Mucosa of stomach (tissue), 1 donor: ENCODE measurements around the gene HENMT1.

ENCODE experiments used
- H3K27me3 ChIP-seq: one replicate; pipeline ENCODE4 v1.7.0; 2013; ENCODE audit warnings: mild to moderate bottlenecking, low read length; ENCODE audit not compliant: control insufficient read depth, insufficient read depth
- H3K36me3 ChIP-seq: one replicate; pipeline ENCODE4 v1.7.0; 2013; ENCODE audit warnings: low read length; ENCODE audit not compliant: control insufficient read depth, insufficient read depth
- H3K4me1 ChIP-seq: one replicate; pipeline ENCODE4 v1.7.0; 2013; ENCODE audit warnings: mild to moderate bottlenecking, low read length; ENCODE audit not compliant: control insufficient read depth, insufficient read depth
- H3K4me3 ChIP-seq: one replicate; pipeline ENCODE4 v1.7.0; 2013; ENCODE audit warnings: low read length
- H3K9ac ChIP-seq: one replicate; pipeline ENCODE4 v1.7.0; 2013; ENCODE audit warnings: mild to moderate bottlenecking, low read length, moderate library complexity
- H3K9me3 ChIP-seq: one replicate; pipeline ENCODE4 v1.7.0; 2013; ENCODE audit warnings: mild to moderate bottlenecking, low read length, moderate library complexity; ENCODE audit not compliant: control insufficient read depth
- donor health status: Pancreatic carcinoma.

The HENMT1 gene

GRCh38 chr1:108612496-108612895 lies 48.4 kb downstream of the HENMT1 start:
- no peaks in the 10 kb centered on the region for H3K9me3 ChIP-seq

GRCh38 chr1:108611984-108612383 lies 48.9 kb downstream of the HENMT1 start:
- H3K27me3 ChIP-seq, result no peaks in the 10 kb centered on the region
- H3K4me3 ChIP-seq, result no peak overlapping the region
- no peaks in the 10 kb centered on the region for H3K4me1 ChIP-seq
- no peaks in the 10 kb centered on the region for H3K9me3 ChIP-seq
- peaks cover 4% of the 10 kb centered on the region for H3K36me3 ChIP-seq
- no peak overlapping the region for H3K9ac ChIP-seq

More at GRCh38 chr1:108612496-108612895, 48.4 kb downstream of the HENMT1 start:
- Histone ChIP-seq H3K36me3 (peaks cover 8% of the 10 kb centered on the region), H3K4me1 (no peaks in the 10 kb centered on the region), H3K9ac (no peak overlapping the region), H3K4me3 (no peak overlapping the region), H3K27me3 (no peaks in the 10 kb centered on the region)

DNA sequence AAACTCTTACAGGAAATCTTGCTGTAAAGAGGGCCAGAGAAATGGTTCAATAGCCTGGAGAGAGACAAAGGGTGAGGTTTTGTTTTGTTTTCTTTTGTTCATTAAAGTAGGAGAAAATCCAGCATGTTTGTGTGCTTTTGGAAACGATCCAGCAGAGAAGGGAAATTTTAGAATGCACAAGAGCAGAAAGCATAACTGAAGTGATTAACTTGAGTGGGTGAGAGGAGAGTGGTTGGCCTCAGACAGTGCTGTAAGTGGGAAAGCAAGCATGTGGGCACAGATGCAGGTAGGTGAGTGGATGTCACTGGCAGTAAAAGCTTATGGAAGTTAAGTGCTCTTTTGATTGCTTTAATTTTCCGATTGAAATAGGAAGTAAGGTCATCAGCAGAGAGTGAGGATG lies 50.8 kb downstream of the HENMT1 start:
- Histone ChIP-seq H3K4me1 (peaks cover 5% of the 10 kb centered on the region), H3K36me3 (peaks cover 4% of the 10 kb centered on the region), H3K9ac (no peak overlapping the region), H3K4me3 (no peak overlapping the region), H3K27me3 (no peaks in the 10 kb centered on the region), H3K9me3 (no peaks in the 10 kb centered on the region)

DNA sequence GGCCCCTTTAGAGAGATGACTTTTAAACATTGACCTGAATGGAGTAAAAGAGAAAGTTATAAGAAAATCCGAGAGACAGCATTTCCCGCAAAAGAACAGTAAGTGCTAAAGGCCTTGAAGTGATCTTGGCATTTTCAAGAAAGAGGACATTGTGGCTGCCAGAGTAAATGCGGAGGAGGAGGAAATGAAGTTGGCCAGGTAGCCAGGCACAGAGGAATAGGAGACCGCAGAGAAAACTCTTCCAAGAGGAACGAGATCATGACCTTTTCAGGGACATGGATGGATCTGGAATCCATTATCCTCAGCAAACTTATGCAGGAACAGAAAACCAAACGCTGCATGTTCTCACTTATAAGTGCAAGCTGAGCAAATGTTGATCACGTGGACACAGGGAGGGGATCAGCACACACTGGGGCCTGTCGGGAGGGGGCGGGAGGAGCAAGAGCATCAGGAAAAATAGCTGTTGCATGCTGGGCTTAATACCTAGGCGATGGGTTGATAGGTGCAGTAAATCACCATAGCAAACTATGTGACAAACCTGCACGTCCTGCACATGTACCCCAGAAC lies 51.3 kb downstream of the HENMT1 start:
- Histone ChIP-seq H3K36me3 (peaks cover 4% of the 10 kb centered on the region), H3K4me1 (peaks cover 6% of the 10 kb centered on the region), H3K9me3 (no peaks in the 10 kb centered on the region), H3K9ac (no peak overlapping the region), H3K4me3 (no peak overlapping the region), H3K27me3 (no peaks in the 10 kb centered on the region)

DNA sequence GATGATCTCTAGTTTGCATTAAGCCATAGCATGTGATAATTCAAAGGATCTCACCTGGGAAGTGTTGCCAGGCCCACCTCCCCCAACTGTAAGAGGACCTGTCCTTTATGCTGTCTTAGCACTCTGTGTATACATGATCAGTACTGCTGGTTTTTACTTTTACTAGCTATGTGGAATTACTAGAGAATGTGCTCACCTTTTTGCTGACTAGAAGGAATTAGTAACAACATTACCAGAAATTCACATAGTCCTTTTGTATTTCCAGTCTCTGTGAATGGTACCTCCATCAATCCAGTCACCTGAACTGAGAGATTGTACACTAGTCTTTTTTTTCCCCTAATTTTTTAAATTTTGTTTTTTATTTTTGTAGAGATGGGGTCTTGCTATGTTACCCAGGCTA lies 54.4 kb downstream of the HENMT1 start:
- no peaks in the 10 kb centered on the region for H3K36me3 ChIP-seq
- H3K27me3 ChIP-seq, result no peaks in the 10 kb centered on the region
- H3K4me1 ChIP-seq, result peaks cover 6% of the 10 kb centered on the region
- H3K9ac ChIP-seq, result no peak overlapping the region
- H3K4me3 ChIP-seq, result no peak overlapping the region
- no peaks in the 10 kb centered on the region for H3K9me3 ChIP-seq

DNA sequence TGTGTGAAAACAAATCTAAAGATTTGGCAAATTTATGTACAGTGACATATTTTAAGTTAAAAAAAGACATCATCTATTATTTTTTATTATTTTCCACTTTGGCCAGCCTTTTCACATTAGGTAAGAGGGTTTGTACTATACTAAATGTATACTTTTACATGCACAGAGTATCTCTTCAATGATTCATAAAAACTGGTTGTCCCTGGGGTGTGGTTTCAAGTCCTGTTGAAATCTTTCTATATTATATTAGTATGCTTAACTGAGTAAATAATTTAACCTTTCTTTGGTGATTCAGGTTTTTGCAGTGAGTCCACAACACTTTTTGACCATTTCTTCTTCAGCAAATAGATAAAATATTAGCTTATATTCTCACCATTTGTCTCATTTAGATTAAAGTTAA lies 55.3 kb downstream of the HENMT1 start:
- H3K9me3 ChIP-seq, result no peaks in the 10 kb centered on the region
- no peaks in the 10 kb centered on the region for H3K36me3 ChIP-seq
- H3K9ac ChIP-seq, result no peak overlapping the region
- no peak overlapping the region for H3K4me3 ChIP-seq
- H3K27me3 ChIP-seq, result no peaks in the 10 kb centered on the region
- H3K4me1 ChIP-seq, result peaks cover 9% of the 10 kb centered on the region

GRCh38 chr1:108601708-108602410 lies 59.0 kb downstream of the HENMT1 start:
- Histone ChIP-seq H3K27me3 (no peaks in the 10 kb centered on the region), H3K36me3 (no peaks in the 10 kb centered on the region), H3K4me3 (no peak overlapping the region), H3K4me1 (peaks cover 36% of the 10 kb centered on the region), H3K9me3 (no peaks in the 10 kb centered on the region), H3K9ac (no peak overlapping the region)

GRCh38 chr1:108600504-108600903 lies 60.4 kb downstream of the HENMT1 start:
- no peaks in the 10 kb centered on the region for H3K27me3 ChIP-seq
- H3K4me1 ChIP-seq, result peaks cover 40% of the 10 kb centered on the region
- no peak overlapping the region for H3K9ac ChIP-seq
- H3K9me3 ChIP-seq, result no peaks in the 10 kb centered on the region
- H3K36me3 ChIP-seq, result no peaks in the 10 kb centered on the region
- H3K4me3 ChIP-seq, result no peak overlapping the region

DNA sequence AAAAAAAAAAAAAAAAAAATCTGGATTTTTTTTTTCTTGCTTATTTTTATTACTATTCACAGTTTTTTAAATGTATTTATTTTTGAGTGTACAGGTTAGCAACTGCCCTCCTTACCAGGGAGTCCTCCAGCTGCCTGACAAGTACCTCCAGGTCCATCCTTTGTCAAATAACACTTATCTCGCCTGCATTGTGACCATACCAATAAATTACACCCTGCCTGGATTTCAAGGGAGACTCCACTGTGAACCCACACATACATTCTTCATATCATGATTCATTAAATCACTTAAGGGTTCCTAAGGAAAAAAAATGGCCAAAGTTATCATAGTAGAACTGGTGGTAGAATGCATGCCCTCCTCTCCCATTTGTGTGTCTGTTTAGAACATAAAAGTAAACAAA lies 62.6 kb downstream of the HENMT1 start:
- Histone ChIP-seq H3K9ac (no peak overlapping the region), H3K27me3 (no peaks in the 10 kb centered on the region), H3K9me3 (no peaks in the 10 kb centered on the region), H3K4me1 (peaks cover 39% of the 10 kb centered on the region), H3K4me3 (no peak overlapping the region), H3K36me3 (no peaks in the 10 kb centered on the region)
